Thyroid gland (tissue), 4 donors: Measurements from ENCODE around the gene PLXDC2.

ENCODE experiments used
- POLR2A ChIP-seq, 2 donors: fragments of 450-650 bp; IDR thresholded peaks; one replicate each; pipeline ENCODE4 v1.6.1; 2017; ENCODE audit warnings: antibody characterized with exemption in 2 of 2, mild to moderate bottlenecking in 2 of 2, moderate library complexity in 1 of 2
- TF ChIP-seq, protein P1 (sequence below), 6 experiments: fragments of 200-600 bp in 3 of 6; fragments of 450-650 bp in 3 of 6; sonication (generic) in 3 of 6; IDR thresholded peaks; one replicate each; pipeline ENCODE4 v1.5.1; 2016 to 2019; ENCODE audit warnings: antibody characterized with exemption in 6 of 6, mild to moderate bottlenecking in 2 of 6, inconsistent platforms in 1 of 6, moderate library complexity in 1 of 6

DNA sequence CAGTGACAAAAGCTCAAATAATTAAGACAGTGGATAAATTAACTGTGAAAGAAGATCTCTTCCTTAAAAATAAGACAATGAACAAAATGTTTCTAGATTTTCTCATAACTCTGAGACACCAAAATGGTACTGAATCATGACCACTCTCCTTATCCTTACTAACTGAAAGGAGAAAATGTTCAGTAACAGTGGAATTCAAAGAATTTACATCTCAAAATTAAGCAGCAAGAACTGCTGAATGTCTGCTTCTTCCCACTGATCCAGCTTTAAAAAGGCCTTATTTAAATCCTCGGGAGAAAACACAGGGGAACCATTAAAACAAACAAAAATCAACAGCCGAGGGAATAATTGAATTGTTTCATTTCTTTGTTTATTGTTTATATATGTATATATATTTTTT, 27.3 kb upstream of the PLXDC2 start:
- TF ChIP-seq, protein P1, sequence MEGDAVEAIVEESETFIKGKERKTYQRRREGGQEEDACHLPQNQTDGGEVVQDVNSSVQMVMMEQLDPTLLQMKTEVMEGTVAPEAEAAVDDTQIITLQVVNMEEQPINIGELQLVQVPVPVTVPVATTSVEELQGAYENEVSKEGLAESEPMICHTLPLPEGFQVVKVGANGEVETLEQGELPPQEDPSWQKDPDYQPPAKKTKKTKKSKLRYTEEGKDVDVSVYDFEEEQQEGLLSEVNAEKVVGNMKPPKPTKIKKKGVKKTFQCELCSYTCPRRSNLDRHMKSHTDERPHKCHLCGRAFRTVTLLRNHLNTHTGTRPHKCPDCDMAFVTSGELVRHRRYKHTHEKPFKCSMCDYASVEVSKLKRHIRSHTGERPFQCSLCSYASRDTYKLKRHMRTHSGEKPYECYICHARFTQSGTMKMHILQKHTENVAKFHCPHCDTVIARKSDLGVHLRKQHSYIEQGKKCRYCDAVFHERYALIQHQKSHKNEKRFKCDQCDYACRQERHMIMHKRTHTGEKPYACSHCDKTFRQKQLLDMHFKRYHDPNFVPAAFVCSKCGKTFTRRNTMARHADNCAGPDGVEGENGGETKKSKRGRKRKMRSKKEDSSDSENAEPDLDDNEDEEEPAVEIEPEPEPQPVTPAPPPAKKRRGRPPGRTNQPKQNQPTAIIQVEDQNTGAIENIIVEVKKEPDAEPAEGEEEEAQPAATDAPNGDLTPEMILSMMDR (IDR thresholded peaks at IDR 0.05): no peak
- TF ChIP-seq POLR2A (IDR thresholded peaks at IDR 0.05): no peak
